ENCODE measurements around the gene SRSF8.

Gene SRSF8

GRCh38 chr11:95067841-95068219, 1.1 kb downstream of the SRSF8 start:
- no peak for DNase-seq (ENCODE audit: low read depth)
- TF ChIP-seq CTCF (IDR thresholded peaks at IDR 0.05; ENCODE audit: control insufficient read depth, extremely low read depth, insufficient read depth) = no peak
- H3K4me3 ChIP-seq (ENCODE audit: low read depth, low read length) = peak overlapping the region; percentile 70

GRCh38 chr11:95068549-95068948, 1.8 kb downstream of the SRSF8 start:
- peak overlapping the region; percentile 70 for H3K4me3 ChIP-seq (ENCODE audit: low read depth, low read length)
- no peak for TF ChIP-seq CTCF (IDR thresholded peaks at IDR 0.05; ENCODE audit: control insufficient read depth, extremely low read depth, insufficient read depth)
- DNase-seq (ENCODE audit: low read depth) = peak; percentile 96

GRCh38 chr11:95070471-95070870, 3.8 kb downstream of the SRSF8 start:
- DNase-seq (ENCODE audit: low read depth) = no peak
- no peak for TF ChIP-seq CTCF (IDR thresholded peaks at IDR 0.05; ENCODE audit: control insufficient read depth, extremely low read depth, insufficient read depth)

GRCh38 chr11:95072948-95073347, 6.2 kb downstream of the SRSF8 start:
- DNase-seq (ENCODE audit: low read depth) = no peak
- TF ChIP-seq CTCF (IDR thresholded peaks at IDR 0.05; ENCODE audit: control insufficient read depth, extremely low read depth, insufficient read depth) = no peak

More at GRCh38 chr11:95070471-95070870, 3.8 kb downstream of the SRSF8 start:
- no peak overlapping the region for H3K4me3 ChIP-seq (ENCODE audit: low read depth, low read length)

GRCh38 chr11:95074792-95075563, 8.3 kb downstream of the SRSF8 start:
- peak overlapping the region; percentile 3; the same call in 1 of the 2 replicates for H3K4me3 ChIP-seq (ENCODE audit: low read depth, low read length)
- no peak for TF ChIP-seq CTCF (IDR thresholded peaks at IDR 0.05; ENCODE audit: control insufficient read depth, extremely low read depth, insufficient read depth)
- DNase-seq (ENCODE audit: low read depth) = peak; percentile 92

More at GRCh38 chr11:95072948-95073347, 6.2 kb downstream of the SRSF8 start:
- H3K4me3 ChIP-seq (ENCODE audit: low read depth, low read length) = no peak overlapping the region

- no peak overlapping the region for H3K4me3 ChIP-seq (ENCODE audit: low read depth, low read length)
- TF ChIP-seq CTCF (IDR thresholded peaks at IDR 0.05; ENCODE audit: control insufficient read depth, extremely low read depth, insufficient read depth) = no peak
- DNase-seq (ENCODE audit: low read depth) = peak; percentile 99
Observed at GRCh38 chr11:95076416-95076815, 9.7 kb downstream of the SRSF8 start.

GRCh38 chr11:95076981-95077380, 10.3 kb downstream of the SRSF8 start:
- DNase-seq (ENCODE audit: low read depth) = no peak
- TF ChIP-seq CTCF (IDR thresholded peaks at IDR 0.05; ENCODE audit: control insufficient read depth, extremely low read depth, insufficient read depth) = no peak
- H3K4me3 ChIP-seq (ENCODE audit: low read depth, low read length) = no peak overlapping the region
